Endothelial cell of hepatic sinusoid (primary cell): ENCODE results near the gene RAB9B.
"Not testable (repeated sequence)": the region's sequence is repeated elsewhere in the genome, so short reads cannot be mapped to it uniquely, and the experiment has no call there.

Experiments used
- in situ Hi-C: cut with HindIII; loops from 2 replicates; pipeline ENCODE4 v1.10.0; 2017; ENCODE audit warnings: low sequenced_read_pairs

The RAB9B gene

DNA sequence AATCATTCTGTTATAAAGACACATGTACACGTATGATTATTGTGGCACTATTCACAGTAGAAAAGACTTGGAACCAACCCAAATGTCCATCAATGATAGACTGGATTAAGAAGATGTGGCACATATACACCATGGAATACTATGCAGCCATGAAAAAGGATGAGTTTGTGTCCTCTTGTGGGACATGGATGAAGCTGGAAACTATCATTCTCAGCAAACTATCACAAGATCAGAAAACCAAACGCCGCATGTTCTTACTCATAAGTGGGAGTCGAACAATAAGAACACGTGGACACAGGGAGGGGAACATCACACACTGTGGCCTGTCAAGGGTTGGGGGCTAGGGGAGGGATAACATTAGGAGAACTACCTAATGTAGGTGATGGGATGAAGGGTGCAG lies 15.0 kb downstream of the RAB9B start:
- in situ Hi-C loops: not testable (repeated sequence)

DNA sequence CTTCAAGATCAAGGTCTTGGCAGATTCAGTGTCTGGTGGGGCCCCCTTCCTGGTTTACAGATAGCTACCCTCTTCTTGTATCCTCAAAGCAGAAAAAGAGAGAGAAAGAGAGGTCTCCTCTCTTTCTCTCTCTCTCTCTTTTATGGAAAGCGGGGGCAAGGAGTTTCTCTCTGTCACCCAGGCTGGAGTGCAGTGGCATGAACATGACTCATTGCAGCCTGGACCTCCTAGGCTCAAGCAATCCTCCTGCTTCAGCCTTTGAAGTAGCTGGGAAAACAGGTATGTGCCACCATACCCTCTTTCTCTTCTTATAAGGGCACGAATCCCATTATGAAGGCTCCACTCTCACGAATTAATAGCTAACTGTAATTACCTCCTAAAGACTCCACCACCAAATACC lies 20.2 kb downstream of the RAB9B start:
- in situ Hi-C loops: no loop called here

- in situ Hi-C loops: no loop called here
Measured at GRCh38 chrX:103806862-103807474, 25.1 kb downstream of the RAB9B start.

DNA sequence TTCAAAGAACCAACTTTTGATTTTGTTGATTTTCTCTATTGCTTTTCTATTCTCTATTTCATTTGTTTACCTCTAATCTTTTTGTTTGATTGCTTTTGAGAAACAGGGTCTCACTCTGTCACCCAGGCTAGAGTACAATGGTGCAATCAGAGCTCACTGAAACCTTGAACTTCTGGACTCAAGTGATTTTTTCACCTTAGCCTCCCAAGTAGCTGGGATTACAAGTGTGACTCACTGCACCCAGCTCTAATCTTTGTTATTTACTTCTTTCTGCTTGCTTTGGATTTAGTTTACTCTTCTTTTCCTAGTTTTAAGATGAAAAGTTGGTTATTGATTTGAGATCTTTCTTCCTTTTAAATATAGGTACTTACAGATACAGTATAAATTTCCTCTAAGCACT lies 26.2 kb downstream of the RAB9B start:
- in situ Hi-C loops: no loop called here

- in situ Hi-C loops: no loop called here
Measured at GRCh38 chrX:103800318-103800717, 31.7 kb downstream of the RAB9B start.

- in situ Hi-C loops: no loop called here
Measured at GRCh38 chrX:103797691-103798090, 34.4 kb downstream of the RAB9B start.

DNA sequence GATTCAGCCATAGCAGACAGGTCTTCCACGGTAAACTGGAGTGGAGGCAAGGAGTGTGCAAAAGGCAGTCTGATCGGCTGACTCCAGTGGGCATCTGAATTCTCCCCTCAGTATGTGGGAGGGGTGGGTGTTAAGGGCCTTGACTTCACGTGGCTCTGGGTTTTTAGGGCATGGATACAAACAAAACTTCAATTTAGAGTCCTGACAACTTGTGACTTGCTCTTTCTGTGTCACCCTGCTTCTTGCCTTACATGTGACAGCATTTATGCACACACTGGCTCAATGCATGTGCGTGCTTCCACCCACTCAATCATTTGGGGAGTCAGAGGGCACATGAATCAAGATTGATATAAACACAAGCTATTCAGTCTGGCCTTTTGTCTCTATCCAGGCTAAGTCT lies 37.9 kb downstream of the RAB9B start:
- in situ Hi-C loops: no loop called here

DNA sequence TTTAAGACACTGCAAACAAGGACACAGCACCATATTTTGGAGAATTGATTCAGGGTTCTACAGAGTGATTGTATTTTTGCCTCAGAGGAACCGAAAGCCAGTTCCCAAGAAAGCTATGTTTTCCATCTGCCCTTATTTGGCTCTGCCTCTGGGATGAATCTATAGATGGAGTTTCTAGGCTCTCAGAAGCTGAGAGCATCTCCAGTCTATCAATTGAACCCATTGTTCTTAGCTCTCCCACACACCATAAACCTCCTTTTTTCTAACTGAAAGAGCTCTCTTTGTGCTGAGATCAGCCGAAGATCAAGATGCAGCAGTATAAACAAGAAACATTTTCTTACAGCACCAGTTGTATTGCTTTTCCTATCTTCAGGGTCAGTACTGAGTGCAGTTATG lies 38.5 kb downstream of the RAB9B start:
- in situ Hi-C loops: no loop called here

GRCh38 chrX:103792916-103793544 lies 39.0 kb downstream of the RAB9B start:
- in situ Hi-C loops: no loop called here

DNA sequence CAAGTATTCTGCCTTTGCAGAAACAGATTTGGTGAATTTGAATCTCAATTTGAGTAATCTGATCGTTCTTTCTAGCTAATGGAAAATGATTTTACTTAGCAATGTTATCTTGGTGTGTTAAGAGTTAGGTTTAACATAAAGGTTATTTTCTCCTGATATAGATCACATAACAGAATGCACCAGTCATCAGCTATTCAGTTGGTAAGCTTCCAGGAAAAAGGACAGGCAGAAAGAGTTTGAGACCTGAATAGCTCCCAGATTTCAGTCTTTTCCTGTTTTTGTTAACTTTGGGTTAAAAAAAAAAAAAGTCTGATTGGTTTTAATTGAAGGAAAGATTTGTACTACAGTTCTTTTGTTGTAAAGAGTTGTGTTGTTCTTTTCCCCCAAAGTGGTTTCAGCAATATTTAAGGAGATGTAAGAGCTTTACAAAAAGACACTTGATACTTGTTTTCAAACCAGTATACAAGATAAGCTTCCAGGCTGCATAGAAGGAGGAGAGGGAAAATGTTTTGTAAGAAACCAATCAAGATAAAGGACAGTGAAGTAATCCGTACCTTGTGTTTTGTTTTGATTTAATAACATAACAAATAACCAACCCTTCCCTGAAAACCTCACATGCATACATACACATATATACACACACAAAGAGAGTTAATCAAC lies 40.1 kb downstream of the RAB9B start:
- in situ Hi-C loops: no loop called here

DNA sequence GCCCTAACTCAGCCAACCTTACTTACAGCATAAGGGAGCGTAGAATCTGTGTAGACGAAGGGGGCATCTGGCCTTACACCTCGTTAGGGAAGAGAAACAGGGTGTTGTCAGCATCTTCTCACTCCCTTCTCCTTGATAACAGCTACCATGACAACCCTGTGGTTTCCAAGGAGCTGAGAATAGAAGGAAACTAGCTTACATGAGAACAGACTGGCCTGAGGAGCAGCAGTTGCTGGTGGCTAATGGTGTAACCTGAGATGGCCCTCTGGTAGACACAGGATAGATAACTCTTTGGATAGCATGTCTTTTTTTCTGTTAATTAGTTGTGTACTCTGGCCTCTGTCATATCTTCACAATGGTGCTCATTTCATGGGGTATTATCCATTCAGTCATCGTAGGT lies 40.8 kb downstream of the RAB9B start:
- in situ Hi-C loops: no loop called here

DNA sequence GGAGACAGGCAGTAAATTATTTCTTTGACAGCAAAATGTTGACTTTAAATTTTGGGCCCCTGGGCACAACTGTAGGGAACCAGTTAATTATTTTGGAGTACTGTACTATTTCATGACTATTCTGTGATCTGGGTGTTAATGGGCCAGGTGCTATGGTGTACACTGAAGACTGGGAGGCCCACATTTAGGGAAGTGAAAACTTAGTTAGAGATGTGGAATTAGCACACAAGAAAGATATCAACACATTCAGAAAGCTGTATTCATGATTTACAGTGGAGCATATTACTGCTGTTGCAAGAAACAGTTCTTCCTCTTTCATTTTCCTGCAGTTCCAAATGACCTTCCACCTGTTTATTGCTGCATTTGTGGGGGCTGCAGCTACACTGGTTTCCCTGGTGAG lies 43.1 kb downstream of the RAB9B start:
- in situ Hi-C loops: loop anchor here (5.0 kb wide), 1 partner anchor 97 kb away; no protein-coding TSS in a partner anchor

- in situ Hi-C loops: no loop called here
Measured at GRCh38 chrX:103783971-103784370, 48.1 kb downstream of the RAB9B start.

GRCh38 chrX:103783196-103783595 lies 48.9 kb downstream of the RAB9B start:
- in situ Hi-C loops: no loop called here

- in situ Hi-C loops: no loop called here
Measured at GRCh38 chrX:103782640-103783039, 49.4 kb downstream of the RAB9B start.

DNA sequence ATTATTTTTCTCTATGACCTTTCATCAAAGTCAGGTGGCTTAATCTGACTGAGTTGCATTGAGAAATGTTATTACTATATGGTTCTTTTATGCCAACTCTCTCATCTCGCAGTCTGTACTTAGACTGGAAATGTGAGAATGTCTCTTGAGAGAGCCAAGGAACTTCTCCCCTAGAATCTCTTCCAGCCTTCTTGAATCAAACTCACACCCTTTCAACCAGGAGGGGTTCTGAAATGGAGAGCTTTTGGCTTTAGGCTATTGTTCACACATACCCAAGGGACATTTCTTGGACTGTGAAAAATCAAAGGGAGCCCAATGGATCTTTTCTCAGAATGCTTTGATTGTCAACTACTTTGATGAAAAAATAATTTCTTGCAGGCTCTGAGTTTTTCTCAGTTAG lies 50.4 kb downstream of the RAB9B start:
- in situ Hi-C loops: no loop called here

- in situ Hi-C loops: no loop called here
Measured at GRCh38 chrX:103781062-103781402, 51.0 kb downstream of the RAB9B start.

DNA sequence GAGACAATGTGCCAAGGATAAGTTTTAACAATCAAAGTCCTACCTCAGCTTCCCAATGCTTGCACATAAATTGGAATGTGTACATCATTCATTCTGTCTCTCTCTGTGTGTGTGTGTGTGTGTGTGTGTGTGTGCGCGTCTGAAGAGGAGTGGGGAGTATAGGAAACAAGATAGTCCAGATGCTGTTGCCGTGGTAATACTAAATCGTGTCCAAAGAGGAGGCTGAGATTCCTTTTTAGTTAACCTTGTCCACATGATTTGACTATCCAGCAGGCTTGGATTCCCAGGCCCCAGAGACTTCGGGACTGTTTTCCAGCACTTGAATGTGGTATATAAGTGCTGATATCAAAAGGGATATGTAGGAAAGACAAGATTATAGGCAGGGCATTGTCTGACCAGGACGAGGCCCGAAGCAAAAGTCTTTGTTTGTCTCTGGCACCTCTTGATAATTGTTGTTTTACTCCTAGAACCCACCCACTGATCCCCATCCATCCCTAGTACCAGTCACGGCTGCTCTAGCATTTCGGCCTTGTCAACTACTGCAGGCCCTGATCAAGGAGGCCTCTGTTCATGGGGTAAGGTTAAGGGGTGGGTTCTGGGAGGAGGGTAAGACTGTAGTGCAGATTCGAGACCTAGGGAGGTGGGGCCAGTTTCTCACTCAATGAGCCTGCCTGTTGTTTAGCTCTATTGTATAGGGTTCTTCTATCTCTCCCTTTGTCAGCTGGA lies 51.6 kb downstream of the RAB9B start:
- in situ Hi-C loops: no loop called here

- in situ Hi-C loops: no loop called here
Measured at GRCh38 chrX:103779141-103779789, 52.8 kb downstream of the RAB9B start.

- in situ Hi-C loops: no loop called here
Measured at GRCh38 chrX:103776546-103776945, 55.5 kb downstream of the RAB9B start, which contains the start of gene PLP1. Gene PLP1, plus strand, starts transcription at chrX:103776840. Its CDS starts 156 bp downstream, at chrX:103776996.

GRCh38 chrX:103774070-103774642 lies 57.9 kb downstream of the RAB9B start:
- in situ Hi-C loops: no loop called here
